Kidney (tissue), 14 donors: ENCODE measurements around the gene HTRA3. TPM values are rescaled to one million over a fixed set of nuclear protein-coding genes. Genes with fewer than 3 reads are reported as not detected.

ENCODE experiments used
- DNase-seq, 5 donors: peaks; one replicate each; pipeline ENCODE4 v3.0.0-alpha.2; 2013 to 2020
- FAIRE-seq: peaks from 2 replicates; lab custom pipeline; 2012; peaks lifted over from hg19 to GRCh38; lab: Jason Lieb, UNC
- H3K27ac ChIP-seq, 2 donors: one replicate each; pipeline ENCODE4 v1.7.0; 2013; ENCODE audit warnings: low read depth in 2 of 2, low read length in 2 of 2, inconsistent platforms in 1 of 2
- H3K27me3 ChIP-seq: one replicate; pipeline ENCODE4 v1.7.1; 2013; ENCODE audit warnings: low read length, inconsistent platforms; ENCODE audit not compliant: control insufficient read depth, insufficient read depth
- H3K36me3 ChIP-seq, 3 donors: one replicate each; pipeline versions ENCODE4 v1.7.0 to v1.7.1; 2013; ENCODE audit warnings: low read length in 3 of 3, control low read depth in 1 of 3, inconsistent platforms in 1 of 3; ENCODE audit not compliant: insufficient read depth in 3 of 3, control insufficient read depth in 2 of 3
- H3K4me1 ChIP-seq, 3 donors: one replicate each; pipeline versions ENCODE4 v1.7.0 to v1.7.1; 2013; ENCODE audit warnings: low read length in 3 of 3, inconsistent platforms in 1 of 3, low read depth in 1 of 3; ENCODE audit not compliant: control insufficient read depth in 2 of 3, insufficient read depth in 2 of 3
- H3K4me3 ChIP-seq, 3 donors: one replicate each; pipeline versions ENCODE4 v1.7.0 to v1.8.1; 2013; ENCODE audit warnings: low read length in 3 of 3, control low read depth in 1 of 3, inconsistent platforms in 1 of 3
- H3K9ac ChIP-seq, 3 donors: one replicate each; pipeline versions ENCODE4 v1.7.0 to v1.7.1; 2013; ENCODE audit warnings: low read length in 3 of 3, control low read depth in 1 of 3, inconsistent platforms in 1 of 3
- H3K9me3 ChIP-seq, 3 donors: one replicate each; pipeline versions ENCODE4 v1.7.0 to v1.7.1; 2013; ENCODE audit warnings: low read length in 3 of 3, control low read depth in 1 of 3, inconsistent platforms in 1 of 3; ENCODE audit not compliant: control insufficient read depth in 2 of 3, insufficient read depth in 1 of 3
- intact Hi-C: fragments of 100-400 bp; cut with DNase I; formaldehyde crosslinking; loops from one replicate; pipeline ENCODE4 v1.11.1; 2022
- polyA plus RNA-seq: library from polyadenylated mRNA; stranded (reverse); fragments of 350-450 nt; fragmentation: Illumina TruSeq; extraction: RNeasy Lipid Tissue Mini Kit (QIAGEN cat#74804); gene quantifications from one replicate; pipeline ENCODE4 v1.2.3, GENCODE V29; 2014; ENCODE audit warnings: low read depth, low replicate concordance; ENCODE audit not compliant: insufficient read depth
- total RNA-seq: library from RNA; stranded (reverse); fragmentation: NEBNext Ultra II Directional; extraction: Animal tissue kit (Norgen Biotek cat#: 25700); gene quantifications from one replicate; pipeline ENCODE4 v1.2.1, GENCODE V29; 2021
- TF ChIP-seq, protein P1 (sequence below): IDR thresholded peaks from 3 replicates; pipeline ENCODE4 v1.5.1; 2012; ENCODE audit warnings: mild to moderate bottlenecking, moderate library complexity, borderline replicate concordance; ENCODE audit not compliant: insufficient read depth; ENCODE audit errors: extremely low read depth
- donor health status: control.
- donor health status: control.
- donor health status: control.
- donor health status: control.
- donor health status: control.
- donor health status: DM: yes; HTN: yes; CAD: no.
- donor health status: Normal renal cell carcinoma (clear cell type).

Gene HTRA3
- total and polyA plus RNA-seq, 2 donors from 2014 or later: 1.7 to 6.5 TPM

GRCh38 chr4:8312976-8313375, 43.4 kb downstream of the HTRA3 start:
- FAIRE-seq: no peak

DNA sequence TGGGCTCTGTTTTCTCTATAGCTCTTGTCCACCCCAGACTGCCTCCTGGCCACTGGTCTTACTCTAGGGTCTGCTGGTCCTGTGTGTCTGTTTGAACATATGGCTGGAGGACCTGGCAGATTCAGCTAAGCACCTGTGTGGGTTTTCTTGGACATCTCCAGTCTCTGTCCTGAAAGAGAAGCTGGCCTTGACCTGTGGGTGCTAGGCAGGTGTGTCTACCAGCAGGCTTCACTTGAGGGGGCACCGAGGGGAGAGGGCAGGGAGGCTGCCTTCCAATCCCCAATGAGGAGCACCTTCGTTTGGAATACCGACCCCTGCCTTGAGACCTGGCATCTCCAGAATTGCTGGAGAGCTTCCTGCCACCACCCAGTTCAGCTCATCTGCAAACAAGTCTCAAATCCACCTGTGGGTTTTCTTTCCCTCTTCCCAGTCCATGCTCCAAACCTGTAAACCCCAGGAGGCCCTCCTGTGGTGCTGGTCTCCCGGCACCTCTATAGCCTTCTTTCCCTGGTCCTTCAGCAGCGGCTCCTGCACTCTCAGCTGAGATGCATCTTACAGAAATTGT, 45.2 kb downstream of the HTRA3 start:
- no peaks in the 10 kb centered on the region for H3K27me3 ChIP-seq
- TF ChIP-seq, protein P1, sequence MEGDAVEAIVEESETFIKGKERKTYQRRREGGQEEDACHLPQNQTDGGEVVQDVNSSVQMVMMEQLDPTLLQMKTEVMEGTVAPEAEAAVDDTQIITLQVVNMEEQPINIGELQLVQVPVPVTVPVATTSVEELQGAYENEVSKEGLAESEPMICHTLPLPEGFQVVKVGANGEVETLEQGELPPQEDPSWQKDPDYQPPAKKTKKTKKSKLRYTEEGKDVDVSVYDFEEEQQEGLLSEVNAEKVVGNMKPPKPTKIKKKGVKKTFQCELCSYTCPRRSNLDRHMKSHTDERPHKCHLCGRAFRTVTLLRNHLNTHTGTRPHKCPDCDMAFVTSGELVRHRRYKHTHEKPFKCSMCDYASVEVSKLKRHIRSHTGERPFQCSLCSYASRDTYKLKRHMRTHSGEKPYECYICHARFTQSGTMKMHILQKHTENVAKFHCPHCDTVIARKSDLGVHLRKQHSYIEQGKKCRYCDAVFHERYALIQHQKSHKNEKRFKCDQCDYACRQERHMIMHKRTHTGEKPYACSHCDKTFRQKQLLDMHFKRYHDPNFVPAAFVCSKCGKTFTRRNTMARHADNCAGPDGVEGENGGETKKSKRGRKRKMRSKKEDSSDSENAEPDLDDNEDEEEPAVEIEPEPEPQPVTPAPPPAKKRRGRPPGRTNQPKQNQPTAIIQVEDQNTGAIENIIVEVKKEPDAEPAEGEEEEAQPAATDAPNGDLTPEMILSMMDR: no peak
- no peak overlapping the region for H3K9ac ChIP-seq
- intact Hi-C loops: no loop called here
- H3K4me1 ChIP-seq: peaks cover 0 to 10% (median 0%) of the 10 kb centered on the region in 3 donors
- H3K27ac ChIP-seq: no peak overlapping the region
- no peaks in the 10 kb centered on the region for H3K36me3 ChIP-seq
- no peaks in the 10 kb centered on the region for H3K9me3 ChIP-seq
- no peak for FAIRE-seq
- peak in 1 of 5 donors; percentile 36 for DNase-seq
- no peak overlapping the region for H3K4me3 ChIP-seq

More at GRCh38 chr4:8312976-8313375, 43.4 kb downstream of the HTRA3 start:
- H3K36me3 ChIP-seq: no peaks in the 10 kb centered on the region
- peaks cover 0 to 10% (median 0%) of the 10 kb centered on the region in 3 donors for H3K4me1 ChIP-seq
- H3K27me3 ChIP-seq: no peaks in the 10 kb centered on the region
- intact Hi-C loops: no loop called here
- H3K27ac ChIP-seq: no peak overlapping the region
- H3K4me3 ChIP-seq: no peak overlapping the region
- no peak overlapping the region for H3K9ac ChIP-seq
- H3K9me3 ChIP-seq: no peaks in the 10 kb centered on the region
- TF ChIP-seq, protein P1: no peak
- no peak for DNase-seq

DNA sequence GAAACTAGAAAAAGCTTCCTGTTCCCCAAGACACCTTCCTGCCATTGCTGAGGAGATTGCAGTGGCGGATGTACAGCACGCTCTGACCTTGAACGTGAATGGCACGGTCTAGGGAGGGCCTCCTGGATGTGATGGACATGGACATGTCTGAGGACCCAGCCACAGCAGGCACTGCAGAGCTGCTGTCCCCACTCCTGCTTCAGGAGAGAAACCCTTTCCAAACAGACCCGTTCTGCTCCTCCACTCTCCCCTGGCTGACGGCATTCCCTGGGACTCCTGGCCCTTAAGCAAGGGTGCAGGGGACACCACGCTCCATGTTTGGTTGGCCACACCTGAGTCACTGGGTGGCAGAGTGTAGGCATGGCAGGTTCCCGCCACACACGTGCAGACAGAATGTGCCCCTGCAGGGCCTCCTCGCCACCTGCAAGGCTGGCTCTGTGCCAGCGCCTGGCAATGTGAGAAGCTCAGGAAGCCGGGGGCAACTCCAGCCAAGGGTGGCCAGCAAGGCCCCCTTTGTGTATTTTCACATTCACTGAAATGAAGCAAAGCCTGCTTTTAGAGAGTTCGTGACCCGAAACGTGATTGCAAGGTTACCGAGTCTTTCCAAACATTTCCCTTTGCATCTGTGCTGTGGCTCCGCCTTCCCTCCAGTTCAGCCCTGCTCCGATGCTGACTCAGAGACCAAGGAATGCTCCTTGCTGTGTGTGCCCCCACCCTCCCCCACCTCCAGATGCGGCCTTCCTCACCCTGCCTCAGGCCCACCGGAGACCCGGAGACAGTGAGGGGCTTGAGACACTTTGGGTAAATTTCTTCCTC, 46.1 kb downstream of the HTRA3 start:
- DNase-seq: peak; percentile 91 to 96 (median 96)
- H3K36me3 ChIP-seq: no peaks in the 10 kb centered on the region
- H3K27me3 ChIP-seq: no peaks in the 10 kb centered on the region
- no peak for FAIRE-seq
- H3K4me3 ChIP-seq: no peak overlapping the region
- H3K4me1 ChIP-seq: peaks cover 0 to 12% (median 0%) of the 10 kb centered on the region in 3 donors
- no peak overlapping the region for H3K9ac ChIP-seq
- peak overlapping the region; percentile 33 to 58 for H3K27ac ChIP-seq
- intact Hi-C loops: no loop called here
- H3K9me3 ChIP-seq: no peaks in the 10 kb centered on the region
- TF ChIP-seq, protein P1: no peak
